ENCODE results near the gene PAM. TPM values are rescaled to one million over a fixed set of nuclear protein-coding genes. Genes with fewer than 3 reads are reported as not detected.

PAM gene
- total RNA-seq, 3 donors from 2014 or later, result 159 to 227 (median 193) TPM

- intact Hi-C loops (cut with DNase I; ENCODE audit: low total_unique reads), result no loop called here
- Histone ChIP-seq H3K27ac (no peak overlapping the region), H3K4me3 (no peak overlapping the region), H3K9me3 (no peaks in the 10 kb centered on the region), H3K27me3 (no peaks in the 10 kb centered on the region), H3K36me3 (no peaks in the 10 kb centered on the region), H3K4me1 (no peaks in the 10 kb centered on the region)
- DNase-seq (ENCODE audit: low spot score in 2 of 2), result no peak
- no peak for TF ChIP-seq POLR2A (IDR thresholded peaks at IDR 0.05)
- no peak for TF ChIP-seq POLR2AphosphoS5 (IDR thresholded peaks at IDR 0.05)
- no peak for TF ChIP-seq CTCF (IDR thresholded peaks at IDR 0.05)
These were observed 177.7 kb downstream of the PAM start for GRCh38 chr5:102932781-102933180.

- Histone ChIP-seq H3K36me3 (no peaks in the 10 kb centered on the region), H3K9me3 (no peaks in the 10 kb centered on the region), H3K27ac (no peak overlapping the region), H3K27me3 (no peaks in the 10 kb centered on the region), H3K4me1 (no peaks in the 10 kb centered on the region), H3K4me3 (no peak overlapping the region)
- intact Hi-C loops (cut with DNase I; ENCODE audit: low total_unique reads), result no loop called here
- no peak for TF ChIP-seq POLR2AphosphoS5 (IDR thresholded peaks at IDR 0.05)
- TF ChIP-seq POLR2A (IDR thresholded peaks at IDR 0.05), result no peak
- TF ChIP-seq CTCF (IDR thresholded peaks at IDR 0.05), result no peak
- no peak for DNase-seq (ENCODE audit: low spot score in 2 of 2)
These were observed 178.2 kb downstream of the PAM start for GRCh38 chr5:102933316-102933715.

GRCh38 chr5:102933721-102934459 lies 178.8 kb downstream of the PAM start:
- H3K4me1 ChIP-seq, result no peaks in the 10 kb centered on the region
- no peaks in the 10 kb centered on the region for H3K27me3 ChIP-seq
- no peak for DNase-seq (ENCODE audit: low spot score in 2 of 2)
- no peak overlapping the region for H3K27ac ChIP-seq
- H3K4me3 ChIP-seq, result no peak overlapping the region
- intact Hi-C loops (cut with DNase I; ENCODE audit: low total_unique reads), result no loop called here
- no peaks in the 10 kb centered on the region for H3K9me3 ChIP-seq
- TF ChIP-seq POLR2A (IDR thresholded peaks at IDR 0.05) (no peak), POLR2AphosphoS5 (IDR thresholded peaks at IDR 0.05) (no peak), CTCF (IDR thresholded peaks at IDR 0.05) (no peak)
- no peaks in the 10 kb centered on the region for H3K36me3 ChIP-seq

- Histone ChIP-seq H3K9me3 (no peaks in the 10 kb centered on the region), H3K4me3 (no peak overlapping the region), H3K27ac (no peak overlapping the region), H3K4me1 (no peaks in the 10 kb centered on the region), H3K36me3 (no peaks in the 10 kb centered on the region), H3K27me3 (no peaks in the 10 kb centered on the region)
- TF ChIP-seq POLR2AphosphoS5 (IDR thresholded peaks at IDR 0.05) (no peak), CTCF (IDR thresholded peaks at IDR 0.05) (no peak), POLR2A (IDR thresholded peaks at IDR 0.05) (no peak)
- no peak for DNase-seq (ENCODE audit: low spot score in 2 of 2)
- intact Hi-C loops (cut with DNase I; ENCODE audit: low total_unique reads), result no loop called here
These were observed 182.8 kb downstream of the PAM start for GRCh38 chr5:102937894-102938293.

- H3K36me3 ChIP-seq, result no peaks in the 10 kb centered on the region
- no peak overlapping the region for H3K4me3 ChIP-seq
- no peak for DNase-seq (ENCODE audit: low spot score in 2 of 2)
- no peaks in the 10 kb centered on the region for H3K9me3 ChIP-seq
- H3K27ac ChIP-seq, result no peak overlapping the region
- intact Hi-C loops (cut with DNase I; ENCODE audit: low total_unique reads), result no loop called here
- H3K4me1 ChIP-seq, result no peaks in the 10 kb centered on the region
- TF ChIP-seq POLR2A (IDR thresholded peaks at IDR 0.05), result no peak
- no peak for TF ChIP-seq POLR2AphosphoS5 (IDR thresholded peaks at IDR 0.05)
- TF ChIP-seq CTCF (IDR thresholded peaks at IDR 0.05), result no peak
- H3K27me3 ChIP-seq, result no peaks in the 10 kb centered on the region
These were observed 186.0 kb downstream of the PAM start for GRCh38 chr5:102941111-102941510.

All from breast epithelium (tissue), 4 donors.